GM15510 (cell line): ENCODE results near the gene LIF.

ENCODE experiments used
- POLR2A ChIP-seq: IDR thresholded peaks from 3 replicates; pipeline ENCODE4 v1.6.1; 2011; ENCODE audit warnings: borderline replicate concordance; ENCODE audit not compliant: insufficient read length; ENCODE audit errors: extremely low read depth

LIF gene

DNA sequence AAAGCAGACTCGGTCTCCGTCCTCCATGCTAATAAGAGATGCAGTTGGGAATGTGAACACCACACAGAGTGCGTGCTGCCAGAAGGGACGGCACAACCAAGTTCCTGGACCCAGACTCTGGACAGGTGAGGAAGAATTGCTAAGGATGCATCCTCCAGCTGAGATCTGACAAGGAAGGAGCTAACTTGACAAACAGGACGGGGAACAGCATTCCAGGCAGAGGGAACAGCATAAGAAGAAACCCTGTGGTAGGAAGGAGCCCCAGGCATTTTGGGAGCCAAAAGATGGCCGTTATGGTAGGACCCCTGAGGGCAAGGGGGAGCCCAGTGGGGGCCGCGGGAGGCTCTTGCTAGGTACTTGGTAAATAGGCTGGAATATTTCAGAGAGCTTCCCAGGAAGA lies 14.1 kb upstream of the LIF start:
- no peak for TF ChIP-seq POLR2A

GRCh38 chr22:30260276-30260675 lies 13.7 kb upstream of the LIF start:
- no peak for TF ChIP-seq POLR2A

GRCh38 chr22:30254314-30254713 lies 7.8 kb upstream of the LIF start:
- no peak for TF ChIP-seq POLR2A

- TF ChIP-seq POLR2A, result no peak
These were observed 6.8 kb upstream of the LIF start for GRCh38 chr22:30253205-30253852.

DNA sequence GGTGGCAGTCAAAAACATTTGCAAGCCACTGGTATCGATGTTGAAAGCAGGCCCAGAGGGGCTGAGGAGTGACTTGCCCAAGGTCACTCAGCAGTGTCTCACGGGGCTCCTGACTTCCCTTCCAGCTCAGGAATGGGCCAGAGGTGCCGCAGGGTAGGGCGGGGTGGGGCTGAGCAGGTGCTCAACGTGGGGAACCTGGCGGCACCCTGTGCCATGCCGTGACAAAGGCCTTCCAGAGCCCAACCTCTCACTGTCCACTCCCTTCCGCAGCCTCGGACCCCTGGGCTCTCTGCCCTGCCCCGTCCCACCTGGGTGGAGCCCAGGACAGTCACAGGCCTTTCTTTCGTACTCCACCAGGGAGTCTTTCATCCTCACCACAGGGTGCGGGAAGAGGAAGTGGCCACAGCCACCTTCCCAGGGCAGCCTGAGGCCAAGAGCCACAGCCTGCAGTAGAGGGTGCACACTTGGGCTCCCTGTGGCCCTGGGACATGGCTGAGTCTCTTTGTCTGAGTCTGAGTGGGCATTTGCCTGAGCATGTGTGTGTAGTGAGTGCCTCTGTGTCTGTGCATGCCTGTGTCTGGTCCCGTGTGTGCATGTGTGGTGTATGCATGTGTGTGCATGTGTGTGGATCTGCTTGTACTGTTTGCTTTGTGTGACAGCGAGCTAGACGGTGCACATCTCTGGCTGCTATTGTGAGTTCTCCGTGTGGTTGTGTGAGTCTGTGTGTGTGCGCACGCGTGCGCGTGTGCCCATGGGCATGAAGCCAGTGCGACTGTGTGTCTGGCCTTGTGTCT lies 6.0 kb upstream of the LIF start:
- no peak for TF ChIP-seq POLR2A

DNA sequence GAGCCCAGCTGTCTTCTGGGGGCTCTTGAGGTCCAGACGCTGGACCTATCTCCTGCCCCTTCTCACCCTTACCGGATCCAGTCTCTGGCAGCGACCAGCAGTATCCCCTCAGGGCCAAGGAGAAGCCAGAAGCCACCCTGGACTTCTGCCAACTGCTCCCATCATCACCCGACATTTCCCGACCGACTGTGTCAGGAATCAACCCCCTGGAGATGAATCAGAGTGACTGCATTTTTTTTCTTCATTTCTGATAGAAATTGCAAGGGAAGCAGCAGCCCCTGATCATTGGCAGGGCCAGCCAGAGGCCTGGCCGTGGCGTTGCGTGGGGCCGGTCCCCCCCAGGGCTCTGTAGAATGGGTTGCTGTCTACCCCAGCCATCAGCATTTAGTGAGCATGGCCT lies 5.2 kb upstream of the LIF start:
- TF ChIP-seq POLR2A, result no peak

GRCh38 chr22:30250661-30251267 lies 4.2 kb upstream of the LIF start:
- TF ChIP-seq POLR2A, result no peak

- TF ChIP-seq POLR2A, result no peak
These were observed 3.5 kb upstream of the LIF start for GRCh38 chr22:30250039-30250565.

- TF ChIP-seq POLR2A, result no peak
These were observed 2.8 kb upstream of the LIF start for GRCh38 chr22:30249049-30250038.

DNA sequence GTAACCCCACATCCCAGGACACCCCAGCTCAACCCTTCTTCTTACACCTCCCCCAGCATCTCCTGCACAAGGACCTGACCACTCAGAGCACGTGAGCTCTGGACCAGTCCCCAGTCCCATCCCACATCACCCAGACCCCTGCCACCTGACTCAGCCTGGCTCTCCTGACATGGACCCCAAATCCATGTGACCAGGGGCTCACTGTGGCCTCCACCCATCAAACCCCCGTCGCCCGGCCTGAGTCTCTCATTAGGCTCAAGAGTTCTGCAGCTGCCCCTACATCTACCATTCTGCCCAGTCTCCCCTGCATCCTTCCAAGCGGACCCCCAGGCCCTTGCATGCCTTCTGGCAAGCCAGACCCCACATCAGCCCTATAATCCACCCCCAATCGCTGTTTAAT lies 1.9 kb upstream of the LIF start:
- no peak for TF ChIP-seq POLR2A

DNA sequence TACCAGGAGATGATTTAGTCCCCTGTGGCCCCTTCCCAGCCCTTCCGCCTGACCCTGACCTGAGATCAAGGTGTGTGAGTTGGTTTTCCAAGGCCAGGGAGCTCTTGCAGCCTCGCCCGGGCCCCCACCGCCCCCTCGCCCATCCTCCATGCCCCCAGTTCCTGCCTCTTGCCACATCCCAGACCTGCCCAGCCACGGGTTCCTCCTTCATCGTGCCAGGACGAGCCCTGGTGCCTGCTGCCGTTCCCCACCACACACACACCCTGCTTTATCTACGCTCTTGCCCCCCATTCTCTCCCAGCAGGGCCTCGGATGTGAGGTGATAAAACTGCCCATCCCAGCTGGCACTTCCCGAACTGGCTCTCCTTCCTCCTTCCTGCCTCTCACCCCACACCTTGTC lies 1.4 kb upstream of the LIF start:
- no peak for TF ChIP-seq POLR2A

DNA sequence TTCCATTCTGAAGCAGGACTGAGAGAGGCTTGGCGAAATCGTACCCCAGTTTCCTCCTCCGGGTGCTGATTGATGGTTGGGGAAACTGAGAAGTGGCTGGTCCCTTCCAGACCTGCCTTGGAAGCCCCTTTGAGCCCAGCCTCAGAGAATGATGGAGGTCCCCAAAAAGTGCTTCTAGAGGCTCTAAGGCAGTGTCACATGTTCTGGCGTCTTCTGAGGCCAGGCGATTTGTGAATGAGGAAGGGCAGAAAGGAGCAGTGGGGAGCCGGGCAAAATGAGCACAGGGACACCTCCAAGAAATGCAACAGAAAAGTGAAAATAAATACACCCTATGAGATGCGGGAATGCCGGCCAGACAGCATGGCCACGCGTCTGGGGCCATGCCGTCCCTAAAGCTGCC lies 1.0 kb upstream of the LIF start:
- no peak for TF ChIP-seq POLR2A

- TF ChIP-seq POLR2A, result no peak
These were observed 336 bp upstream of the LIF start for GRCh38 chr22:30246814-30247376.
